BJ (cell line): ENCODE data around the gene TCL1B. TPM values are rescaled to one million over a fixed set of nuclear protein-coding genes. Genes with fewer than 3 reads are reported as not detected.

Experiments
- CTCF ChIA-PET: fragments of 350-600 bp; formaldehyde crosslinking; extraction: SDS; loops from one replicate; lab custom pipeline; 2021; ENCODE audit warnings: antibody characterized with exemption, inconsistent platforms; lab: Yijun Ruan, JAX
- POLR2A ChIA-PET: fragments of 300-600 bp; sonication (Branson Sonifier 250); formaldehyde crosslinking; extraction: SDS; loops from one replicate; lab custom pipeline; 2021; ENCODE audit warnings: antibody characterized with exemption; lab: Charles Lee
- DNase-seq: peaks from one replicate; pipeline ENCODE4 v3.0.0-alpha.2; 2011; ENCODE audit warnings: low read depth
- H3K27me3 ChIP-seq: 2 replicates; pipeline ENCODE4 v1.6.0; 2011; ENCODE audit warnings: low read length; ENCODE audit not compliant: control insufficient read depth, insufficient read depth
- H3K36me3 ChIP-seq: 2 replicates; pipeline ENCODE4 v1.5.1; 2011; ENCODE audit warnings: low read length; ENCODE audit not compliant: control insufficient read depth, insufficient read depth
- H3K4me3 ChIP-seq: 2 replicates; pipeline ENCODE4 v1.5.1; 2011; ENCODE audit warnings: low read depth, mild to moderate bottlenecking, control low read depth, low read length
- CTCF ChIP-seq: IDR thresholded peaks from 2 replicates; pipeline ENCODE4 v1.5.1; 2011; ENCODE audit warnings: low read depth, mild to moderate bottlenecking, control low read depth, inconsistent platforms, low read length, moderate library complexity; ENCODE audit not compliant: insufficient read depth
- polyA plus RNA-seq: library from polyadenylated mRNA; depleted of rRNA; stranded (reverse); fragments of >200 nt; gene quantifications from 2 replicates; pipeline ENCODE4 v1.2.3, GENCODE V29; 2011

The TCL1B gene
- polyA plus RNA-seq, 1 experiment, result not detected

DNA sequence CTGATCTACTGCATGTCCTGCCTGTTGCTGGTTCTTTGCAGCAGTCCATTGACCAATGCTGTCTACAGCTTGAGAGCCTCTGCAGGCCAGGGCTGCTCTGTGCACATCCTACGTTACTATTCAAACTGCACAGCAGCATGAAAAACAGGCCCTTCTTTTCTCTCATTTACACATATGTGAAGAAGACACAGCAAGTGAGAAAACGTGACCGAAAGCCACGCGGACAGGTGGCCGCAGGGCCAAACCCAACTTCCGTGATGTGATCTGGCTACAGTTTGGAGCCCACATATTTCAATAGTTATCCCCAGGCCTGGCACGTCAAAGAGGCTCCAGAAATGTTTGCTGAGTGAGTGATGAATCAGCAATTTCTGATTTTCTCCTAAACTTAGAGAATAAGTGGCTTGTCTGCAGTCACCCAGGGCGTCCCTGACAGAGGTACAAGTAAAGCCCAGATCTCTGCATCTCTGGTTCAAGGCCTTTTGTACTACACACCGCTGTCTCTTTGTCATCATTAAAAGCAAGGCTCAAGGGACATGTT, 17.9 kb upstream of the TCL1B start:
- no peak overlapping the region for H3K4me3 ChIP-seq
- ChIA-PET CTCF (no interaction called here), POLR2A (no interaction called here)
- DNase-seq, result no peak
- H3K36me3 ChIP-seq, result no peaks in the 10 kb centered on the region
- TF ChIP-seq CTCF, result no peak
- no peaks in the 10 kb centered on the region for H3K27me3 ChIP-seq

DNA sequence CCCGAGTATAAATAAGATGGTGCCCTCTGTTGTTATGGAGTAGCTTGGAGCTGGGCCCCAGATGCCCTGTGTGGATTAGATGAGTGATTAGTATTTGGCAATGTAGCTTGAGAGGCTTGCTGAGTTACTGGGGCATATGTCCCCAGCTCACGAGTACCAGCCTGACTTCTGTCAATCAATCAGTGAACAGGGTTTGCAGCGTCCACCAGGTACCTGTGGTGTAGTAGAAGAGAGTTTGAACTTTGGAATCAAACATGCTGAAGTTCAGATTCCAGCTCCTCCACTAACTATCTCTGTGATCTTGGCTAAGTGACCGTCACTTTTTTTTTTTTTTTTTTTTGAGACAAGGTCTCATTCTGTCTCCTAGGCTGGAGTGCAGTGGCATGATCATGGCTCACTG, 11.6 kb upstream of the TCL1B start:
- TF ChIP-seq CTCF, result no peak
- DNase-seq, result no peak
- Histone ChIP-seq H3K4me3 (no peak overlapping the region), H3K36me3 (no peaks in the 10 kb centered on the region), H3K27me3 (no peaks in the 10 kb centered on the region)
- CTCF ChIA-PET, result interaction anchor here (1.4 kb wide), 1 partner anchor 9 kb away, joined by 5 read pairs; no protein-coding TSS in a partner anchor
- POLR2A ChIA-PET, result no interaction called here

DNA sequence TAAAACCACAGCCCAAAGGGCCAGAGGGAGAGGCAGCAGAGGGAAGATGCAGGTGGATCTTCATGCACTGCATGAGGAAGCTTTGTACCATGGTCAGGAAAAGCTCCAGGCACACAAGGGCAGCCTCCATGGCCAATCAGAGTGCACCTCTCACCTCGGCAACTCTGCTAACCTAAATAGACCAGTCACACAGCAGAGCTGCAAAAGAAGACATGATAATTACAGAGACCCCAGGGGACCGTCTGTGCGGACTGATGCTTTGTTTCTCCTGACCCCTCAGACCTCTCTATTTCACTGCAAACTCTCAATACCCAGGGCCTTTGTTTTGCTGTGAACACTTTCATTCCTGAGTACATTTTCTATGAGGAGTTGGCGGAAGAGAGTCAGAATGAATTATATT, 10.7 kb upstream of the TCL1B start:
- H3K36me3 ChIP-seq, result no peaks in the 10 kb centered on the region
- POLR2A ChIA-PET, result no interaction called here
- no peak for DNase-seq
- TF ChIP-seq CTCF, result no peak
- no peaks in the 10 kb centered on the region for H3K27me3 ChIP-seq
- H3K4me3 ChIP-seq, result no peak overlapping the region
- CTCF ChIA-PET, result interaction anchor here (1.4 kb wide), 1 partner anchor 9 kb away, joined by 5 read pairs; no protein-coding TSS in a partner anchor

GRCh38 chr14:95677179-95677835, 8.9 kb upstream of the TCL1B start:
- TF ChIP-seq CTCF, result no peak
- DNase-seq, result no peak
- POLR2A ChIA-PET, result no interaction called here
- Histone ChIP-seq H3K4me3 (no peak overlapping the region), H3K36me3 (no peaks in the 10 kb centered on the region), H3K27me3 (no peaks in the 10 kb centered on the region)
- CTCF ChIA-PET, result no interaction called here

DNA sequence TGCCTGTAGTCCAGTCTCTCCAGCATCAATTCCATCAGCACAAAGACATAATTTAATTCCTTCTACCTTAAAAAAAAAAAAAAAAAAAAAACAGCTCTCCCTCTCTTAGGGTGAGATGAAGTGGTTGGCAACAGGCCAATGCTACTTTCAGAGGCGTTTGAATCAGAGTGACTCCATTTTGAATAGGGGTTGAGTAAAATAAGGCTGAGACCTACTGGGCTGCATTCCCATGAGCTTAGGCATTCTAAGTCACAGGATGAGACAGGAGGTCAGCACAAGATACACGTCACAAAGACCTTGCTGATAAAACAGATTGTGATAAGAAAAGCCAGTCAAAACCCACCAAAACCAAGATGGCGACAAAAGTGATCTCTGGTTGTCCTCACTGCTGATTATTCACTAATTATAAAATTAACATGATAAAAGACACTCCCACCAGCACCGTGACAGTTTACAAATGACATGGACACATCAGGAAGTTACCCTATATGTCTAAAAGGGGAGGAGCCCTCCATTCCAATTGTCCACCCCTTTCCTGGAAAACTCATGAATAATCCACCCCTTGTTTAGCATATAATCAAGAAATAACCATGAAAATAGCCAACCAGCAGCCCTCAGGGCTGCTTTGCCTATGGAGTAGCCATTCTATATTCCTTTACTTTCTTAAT, 6.9 kb upstream of the TCL1B start:
- no peak overlapping the region for H3K4me3 ChIP-seq
- CTCF ChIA-PET, result no interaction called here
- TF ChIP-seq CTCF, result no peak
- POLR2A ChIA-PET, result no interaction called here
- no peaks in the 10 kb centered on the region for H3K27me3 ChIP-seq
- DNase-seq, result no peak
- H3K36me3 ChIP-seq, result no peaks in the 10 kb centered on the region
